Measurements from ENCODE around the gene CEMIP.

DNA sequence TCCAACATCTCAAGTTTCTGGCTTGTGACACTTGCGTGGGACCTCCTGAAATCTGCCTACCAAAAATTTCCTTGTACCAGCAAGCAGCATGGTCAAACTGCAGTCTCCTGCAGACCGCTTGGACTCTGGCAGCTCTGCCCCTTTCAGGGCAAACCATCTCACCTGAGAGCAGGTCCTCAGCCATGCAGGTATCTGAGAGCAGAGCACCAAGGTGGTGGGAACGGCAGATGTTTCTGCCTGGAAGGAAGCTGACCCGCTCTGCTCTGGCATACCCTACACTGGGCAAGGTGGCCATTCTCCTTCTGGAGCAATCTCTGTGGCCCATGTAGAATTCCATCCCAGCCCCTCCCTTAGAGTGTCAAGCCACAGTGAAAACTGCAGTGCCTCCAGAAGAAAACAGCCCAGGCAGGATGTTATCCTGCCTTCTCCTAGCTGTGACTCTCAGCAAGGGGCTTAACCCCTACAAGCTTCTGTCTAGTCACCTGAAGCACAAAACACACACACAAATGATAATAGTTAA lies 188.9 kb downstream of the CEMIP start:
- TF ChIP-seq EZH2 (IDR thresholded peaks at IDR 0.05; ENCODE audit: low read depth, unreplicated experiment) (no peak), POLR2AphosphoS5 (IDR thresholded peaks at IDR 0.05; ENCODE audit: low read depth) (no peak), CREB1 (CRISPR knock-in tag; IDR thresholded peaks at IDR 0.05; ENCODE audit: low read depth) (no peak), EZH2phosphoT487 (IDR thresholded peaks at IDR 0.05; ENCODE audit: unreplicated experiment) (no peak)
- TF ChIP-seq, protein P1, sequence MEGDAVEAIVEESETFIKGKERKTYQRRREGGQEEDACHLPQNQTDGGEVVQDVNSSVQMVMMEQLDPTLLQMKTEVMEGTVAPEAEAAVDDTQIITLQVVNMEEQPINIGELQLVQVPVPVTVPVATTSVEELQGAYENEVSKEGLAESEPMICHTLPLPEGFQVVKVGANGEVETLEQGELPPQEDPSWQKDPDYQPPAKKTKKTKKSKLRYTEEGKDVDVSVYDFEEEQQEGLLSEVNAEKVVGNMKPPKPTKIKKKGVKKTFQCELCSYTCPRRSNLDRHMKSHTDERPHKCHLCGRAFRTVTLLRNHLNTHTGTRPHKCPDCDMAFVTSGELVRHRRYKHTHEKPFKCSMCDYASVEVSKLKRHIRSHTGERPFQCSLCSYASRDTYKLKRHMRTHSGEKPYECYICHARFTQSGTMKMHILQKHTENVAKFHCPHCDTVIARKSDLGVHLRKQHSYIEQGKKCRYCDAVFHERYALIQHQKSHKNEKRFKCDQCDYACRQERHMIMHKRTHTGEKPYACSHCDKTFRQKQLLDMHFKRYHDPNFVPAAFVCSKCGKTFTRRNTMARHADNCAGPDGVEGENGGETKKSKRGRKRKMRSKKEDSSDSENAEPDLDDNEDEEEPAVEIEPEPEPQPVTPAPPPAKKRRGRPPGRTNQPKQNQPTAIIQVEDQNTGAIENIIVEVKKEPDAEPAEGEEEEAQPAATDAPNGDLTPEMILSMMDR (conservative IDR thresholded peaks at IDR 0.05; ENCODE audit: low read depth in 2 of 2), result no peak
- TF ChIP-seq, protein P2, sequence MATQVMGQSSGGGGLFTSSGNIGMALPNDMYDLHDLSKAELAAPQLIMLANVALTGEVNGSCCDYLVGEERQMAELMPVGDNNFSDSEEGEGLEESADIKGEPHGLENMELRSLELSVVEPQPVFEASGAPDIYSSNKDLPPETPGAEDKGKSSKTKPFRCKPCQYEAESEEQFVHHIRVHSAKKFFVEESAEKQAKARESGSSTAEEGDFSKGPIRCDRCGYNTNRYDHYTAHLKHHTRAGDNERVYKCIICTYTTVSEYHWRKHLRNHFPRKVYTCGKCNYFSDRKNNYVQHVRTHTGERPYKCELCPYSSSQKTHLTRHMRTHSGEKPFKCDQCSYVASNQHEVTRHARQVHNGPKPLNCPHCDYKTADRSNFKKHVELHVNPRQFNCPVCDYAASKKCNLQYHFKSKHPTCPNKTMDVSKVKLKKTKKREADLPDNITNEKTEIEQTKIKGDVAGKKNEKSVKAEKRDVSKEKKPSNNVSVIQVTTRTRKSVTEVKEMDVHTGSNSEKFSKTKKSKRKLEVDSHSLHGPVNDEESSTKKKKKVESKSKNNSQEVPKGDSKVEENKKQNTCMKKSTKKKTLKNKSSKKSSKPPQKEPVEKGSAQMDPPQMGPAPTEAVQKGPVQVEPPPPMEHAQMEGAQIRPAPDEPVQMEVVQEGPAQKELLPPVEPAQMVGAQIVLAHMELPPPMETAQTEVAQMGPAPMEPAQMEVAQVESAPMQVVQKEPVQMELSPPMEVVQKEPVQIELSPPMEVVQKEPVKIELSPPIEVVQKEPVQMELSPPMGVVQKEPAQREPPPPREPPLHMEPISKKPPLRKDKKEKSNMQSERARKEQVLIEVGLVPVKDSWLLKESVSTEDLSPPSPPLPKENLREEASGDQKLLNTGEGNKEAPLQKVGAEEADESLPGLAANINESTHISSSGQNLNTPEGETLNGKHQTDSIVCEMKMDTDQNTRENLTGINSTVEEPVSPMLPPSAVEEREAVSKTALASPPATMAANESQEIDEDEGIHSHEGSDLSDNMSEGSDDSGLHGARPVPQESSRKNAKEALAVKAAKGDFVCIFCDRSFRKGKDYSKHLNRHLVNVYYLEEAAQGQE (IDR thresholded peaks at IDR 0.05; ENCODE audit: unreplicated experiment), result no peak
